ENCODE results near the gene PHOSPHO1.

PHOSPHO1 gene

DNA sequence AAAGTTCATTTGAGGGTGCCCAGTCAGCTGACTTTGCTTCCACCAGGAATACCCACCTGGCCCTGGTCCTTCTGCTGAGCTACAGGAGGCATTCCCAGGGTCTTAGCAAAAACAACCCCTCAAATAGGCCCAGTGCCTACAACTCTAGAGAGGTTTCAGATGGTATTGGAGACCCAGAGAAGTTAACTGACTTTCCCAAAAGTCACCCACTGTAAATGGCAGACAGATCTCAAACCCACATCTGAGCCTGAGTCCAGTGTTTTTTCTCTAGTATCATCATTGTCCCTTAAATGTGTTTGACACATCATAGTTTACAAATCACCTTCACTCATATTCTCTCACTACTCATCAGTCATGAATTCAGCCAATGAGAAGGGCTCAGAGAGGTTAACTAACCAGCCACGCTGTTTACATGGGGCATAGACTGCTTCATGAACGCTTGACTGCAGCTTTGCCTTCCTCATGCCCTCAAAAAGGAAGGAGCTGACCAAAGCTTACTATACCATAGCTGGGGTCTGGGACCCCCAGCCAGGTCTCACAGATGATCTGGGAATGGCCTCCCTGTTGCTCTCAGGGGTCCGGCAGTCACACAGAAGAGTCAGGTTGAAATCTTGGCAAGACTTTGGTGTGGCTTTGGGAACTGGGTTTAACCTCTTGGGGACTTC is 3.7 kb downstream of the PHOSPHO1 start:
- no peak for DNase-seq (ENCODE audit: low read depth)
- no peak for TF ChIP-seq CTCF (IDR thresholded peaks at IDR 0.05; ENCODE audit: control insufficient read depth, insufficient read depth, low read depth, low read length, missing control alignments)
- H3K4me3 ChIP-seq (ENCODE audit: control insufficient read depth, low read depth, low read length) = no peak overlapping the region

- DNase-seq (ENCODE audit: low read depth) = no peak
- H3K4me3 ChIP-seq (ENCODE audit: control insufficient read depth, low read depth, low read length) = no peak overlapping the region
- no peak for TF ChIP-seq CTCF (IDR thresholded peaks at IDR 0.05; ENCODE audit: control insufficient read depth, insufficient read depth, low read depth, low read length, missing control alignments)
These were observed 4.9 kb downstream of the PHOSPHO1 start for GRCh38 chr17:49225554-49226236.

DNA sequence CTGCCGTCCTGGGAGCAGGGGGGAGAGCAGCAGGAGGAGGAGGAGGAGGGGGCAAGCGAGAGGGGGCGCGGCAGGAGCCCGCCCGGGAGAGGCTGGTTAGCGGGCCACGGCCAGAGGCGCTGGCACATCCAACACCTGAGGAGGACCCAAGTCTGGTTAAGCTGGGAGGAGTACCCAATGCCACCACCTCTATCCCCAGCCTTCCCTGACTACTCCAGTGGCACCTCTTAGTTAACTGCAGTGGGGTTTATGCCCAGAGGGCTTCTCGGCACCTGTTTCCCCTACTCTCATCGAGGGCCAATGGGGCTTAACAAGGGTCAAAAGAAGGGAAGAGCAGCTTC is 5.6 kb downstream of the PHOSPHO1 start:
- no peak for TF ChIP-seq CTCF (IDR thresholded peaks at IDR 0.05; ENCODE audit: control insufficient read depth, insufficient read depth, low read depth, low read length, missing control alignments)
- H3K4me3 ChIP-seq (ENCODE audit: control insufficient read depth, low read depth, low read length) = no peak overlapping the region
- no peak for DNase-seq (ENCODE audit: low read depth)

DNA sequence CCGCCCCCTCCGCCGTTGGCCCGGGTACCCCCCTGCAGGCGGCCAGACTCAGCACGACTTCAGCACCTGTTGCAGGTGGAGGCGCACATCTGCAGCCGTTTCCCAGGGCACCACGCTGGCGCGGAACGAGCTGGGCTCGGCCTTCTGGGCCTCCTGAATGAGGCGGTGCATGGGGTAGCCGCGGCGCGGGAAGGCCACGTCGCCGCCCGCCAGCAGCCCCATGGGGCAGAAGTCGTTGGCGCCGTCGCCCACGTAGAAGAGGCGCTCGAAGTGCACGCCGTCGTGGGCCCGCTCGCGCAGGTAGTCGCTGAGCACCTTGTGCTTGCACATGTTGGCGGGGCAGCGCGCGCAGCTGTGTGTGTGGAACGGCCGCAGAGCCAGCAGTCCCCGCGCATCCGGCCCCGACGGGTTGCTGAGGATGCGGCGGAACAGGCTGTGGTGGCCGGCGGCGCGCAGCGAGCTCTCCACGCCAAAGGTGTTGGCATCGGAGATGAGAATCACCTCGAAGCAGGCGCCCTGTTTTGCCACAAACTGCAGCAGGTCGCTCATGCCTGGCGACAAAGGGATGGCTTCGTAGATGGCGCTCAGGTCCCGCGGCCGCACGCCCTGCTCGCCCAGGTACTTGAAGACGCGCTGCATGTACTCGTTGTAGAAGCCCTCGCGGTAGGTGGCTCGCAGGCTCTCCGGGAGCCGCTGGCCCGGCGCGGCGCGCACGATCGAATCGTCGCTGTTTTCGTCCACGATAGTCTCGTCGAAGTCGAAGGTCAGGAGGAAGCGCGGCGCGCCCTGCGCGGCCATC is 6.2 kb downstream of the PHOSPHO1 start:
- no peak for TF ChIP-seq CTCF (IDR thresholded peaks at IDR 0.05; ENCODE audit: control insufficient read depth, insufficient read depth, low read depth, low read length, missing control alignments)

GRCh38 chr17:49223517-49224197 is 6.9 kb downstream of the PHOSPHO1 start:
- H3K4me3 ChIP-seq (ENCODE audit: control insufficient read depth, low read depth, low read length) = no peak overlapping the region
- TF ChIP-seq CTCF (IDR thresholded peaks at IDR 0.05; ENCODE audit: control insufficient read depth, insufficient read depth, low read depth, low read length, missing control alignments) = peak; percentile 89
- DNase-seq (ENCODE audit: low read depth) = no peak

More for the DNA sequence above, 6.2 kb downstream of the PHOSPHO1 start:
- no peak overlapping the region for H3K4me3 ChIP-seq (ENCODE audit: control insufficient read depth, low read depth, low read length)
- no peak for DNase-seq (ENCODE audit: low read depth)

- H3K4me3 ChIP-seq (ENCODE audit: control insufficient read depth, low read depth, low read length) = no peak overlapping the region
- DNase-seq (ENCODE audit: low read depth) = no peak
- no peak for TF ChIP-seq CTCF (IDR thresholded peaks at IDR 0.05; ENCODE audit: control insufficient read depth, insufficient read depth, low read depth, low read length, missing control alignments)
These were observed 7.4 kb downstream of the PHOSPHO1 start for GRCh38 chr17:49223168-49223516.

Data from AG09309 (cell line).